Measurements from ENCODE around the gene RPL21. TPM values are rescaled to one million over a fixed set of nuclear protein-coding genes. Genes with fewer than 3 reads are reported as not detected.
A peak's percentile ranks its signal among the peaks of the same experiment; 100 is the strongest.

The RPL21 gene
- total RNA-seq, 2 donors from 2014 or later: 1,509 to 1,701 TPM

DNA sequence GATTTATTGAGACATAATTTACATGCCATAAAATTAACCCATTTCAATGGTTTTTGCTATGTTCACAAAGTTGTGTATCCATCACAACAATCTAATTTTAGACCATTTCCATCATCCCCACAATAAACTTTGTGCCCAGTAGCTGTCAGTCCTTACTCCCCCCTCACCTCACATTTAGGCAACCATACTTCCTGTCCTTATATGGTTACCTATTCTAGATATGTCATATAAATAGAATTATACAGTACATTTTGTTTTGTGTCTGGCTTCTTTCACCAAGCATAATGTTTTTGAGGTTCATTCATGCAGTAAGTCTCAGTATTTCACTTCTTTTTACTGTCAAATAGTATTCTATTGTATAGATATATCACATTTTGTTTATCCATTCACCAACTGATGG lies 23.2 kb upstream of the RPL21 start:
- Mint-ChIP-seq H3K27me3 (ENCODE audit: low read depth) (no peaks in the 10 kb centered on the region), H3K36me3 (ENCODE audit: insufficient read depth in 2 of 2) (peaks cover 9 to 11% of the 10 kb centered on the region in 2 donors), H3K27ac (no peak overlapping the region), H3K4me3 (no peak overlapping the region), H3K4me1 (ENCODE audit: low read depth) (peaks cover 10% of the 10 kb centered on the region), H3K9me3 (peaks cover 0 to 7% of the 10 kb centered on the region in 2 donors)
- ATAC-seq (replicated peaks in 1 of 2) (no peak), DNase-seq (no peak)

DNA sequence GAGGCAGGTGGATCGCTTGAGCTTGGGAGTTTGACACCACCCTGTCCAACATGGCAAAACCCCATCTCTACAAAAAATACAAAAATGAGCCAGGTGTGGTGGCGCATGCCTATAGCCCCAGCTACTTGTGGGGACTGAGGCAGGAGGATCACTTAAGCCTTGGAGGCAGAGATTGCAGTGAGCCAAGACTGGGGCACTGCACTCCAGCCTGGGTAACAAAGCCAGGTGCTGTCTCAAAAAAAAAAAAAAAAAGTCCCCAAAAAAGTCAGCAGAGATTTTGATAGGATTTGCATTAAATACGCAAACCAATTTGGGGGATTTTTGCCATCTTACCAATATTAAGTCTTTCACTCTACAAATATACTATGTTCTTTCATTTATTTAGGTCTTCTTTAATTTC lies 21.7 kb upstream of the RPL21 start:
- H3K36me3 Mint-ChIP-seq (ENCODE audit: insufficient read depth in 2 of 2): peaks cover 11 to 19% of the 10 kb centered on the region in 2 donors
- no peak overlapping the region for H3K4me3 Mint-ChIP-seq

DNA sequence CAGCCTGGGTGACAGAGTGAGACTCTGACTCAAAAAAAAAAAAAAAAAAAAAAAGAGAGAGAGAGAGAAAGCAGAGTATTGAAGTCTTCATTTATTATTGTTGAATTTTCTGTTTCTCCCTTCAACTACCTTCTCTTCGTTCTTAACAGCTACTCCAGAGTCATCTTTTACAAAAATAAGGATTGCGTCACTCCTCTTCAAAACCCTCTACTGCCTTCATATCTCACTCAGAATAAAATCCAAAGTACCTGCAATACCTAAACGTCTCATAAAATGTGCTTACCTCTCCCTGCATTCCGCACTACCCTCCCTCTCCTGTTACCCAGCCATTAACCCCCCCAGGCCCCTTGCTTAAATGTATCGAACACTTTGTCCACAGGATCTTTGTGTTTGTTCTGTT lies 17.4 kb upstream of the RPL21 start:
- Mint-ChIP-seq H3K4me1 (ENCODE audit: low read depth) (peaks cover 4% of the 10 kb centered on the region), H3K4me3 (no peak overlapping the region), H3K36me3 (ENCODE audit: insufficient read depth in 2 of 2) (peaks cover 9 to 19% of the 10 kb centered on the region in 2 donors), H3K27ac (no peak overlapping the region), H3K27me3 (ENCODE audit: low read depth) (no peaks in the 10 kb centered on the region), H3K9me3 (peaks cover 0 to 5% of the 10 kb centered on the region in 2 donors)
- ATAC-seq (replicated peaks in 1 of 2) (no peak), DNase-seq (no peak)

More for the DNA sequence above, 21.7 kb upstream of the RPL21 start:
- Mint-ChIP-seq H3K27ac (no peak overlapping the region), H3K4me1 (ENCODE audit: low read depth) (peaks cover 10% of the 10 kb centered on the region), H3K9me3 (peaks cover 0 to 7% of the 10 kb centered on the region in 2 donors), H3K27me3 (ENCODE audit: low read depth) (no peaks in the 10 kb centered on the region)
- ATAC-seq (replicated peaks in 1 of 2): no peak
- no peak for DNase-seq

DNA sequence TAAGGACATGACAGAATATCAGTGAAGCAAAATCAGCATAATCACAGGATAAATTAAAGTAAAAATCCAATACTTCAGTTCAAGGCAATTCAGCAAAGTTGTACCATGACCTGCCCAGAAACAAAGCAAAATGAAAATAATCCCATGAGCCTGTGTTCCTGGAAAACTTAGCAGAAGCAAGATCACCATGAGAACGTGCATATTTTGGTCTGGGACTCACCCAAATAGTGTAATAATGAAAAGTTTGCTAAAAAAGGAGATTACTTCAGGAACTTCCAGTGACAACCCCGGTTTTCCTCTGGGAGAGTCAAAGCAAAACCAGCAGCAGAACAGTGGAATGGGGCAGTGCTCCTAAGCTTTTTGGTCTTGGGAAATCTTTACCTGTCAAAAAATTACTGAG lies 14.9 kb upstream of the RPL21 start:
- Mint-ChIP-seq H3K27ac (no peak overlapping the region), H3K4me1 (ENCODE audit: low read depth) (peaks cover 4% of the 10 kb centered on the region), H3K36me3 (ENCODE audit: insufficient read depth in 2 of 2) (peaks cover 8 to 19% of the 10 kb centered on the region in 2 donors), H3K9me3 (peaks cover 0 to 4% of the 10 kb centered on the region in 2 donors), H3K27me3 (ENCODE audit: low read depth) (no peaks in the 10 kb centered on the region), H3K4me3 (no peak overlapping the region)
- DNase-seq (no peak), ATAC-seq (replicated peaks in 1 of 2) (no peak)

DNA sequence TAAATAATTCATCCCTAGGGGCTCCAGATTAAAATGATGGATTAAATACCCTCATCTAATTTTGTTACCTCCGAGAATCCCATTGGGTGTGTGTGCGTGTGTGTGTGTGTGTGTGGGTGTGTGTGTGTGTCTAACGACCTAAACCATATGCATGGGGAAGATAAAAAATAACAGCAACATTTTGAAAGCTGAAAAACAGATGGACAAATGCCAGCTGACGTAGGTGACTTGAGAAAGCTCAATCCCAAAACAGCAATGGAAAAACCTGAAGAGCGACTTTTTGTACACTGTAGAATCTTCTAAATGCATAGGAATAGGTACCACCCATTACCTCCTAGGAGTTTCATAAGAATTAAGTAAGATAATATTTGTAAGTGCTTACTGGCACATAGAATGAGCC lies 8.7 kb upstream of the RPL21 start:
- no peak overlapping the region for H3K4me3 Mint-ChIP-seq
- H3K36me3 Mint-ChIP-seq (ENCODE audit: insufficient read depth in 2 of 2): no peaks in the 10 kb centered on the region
- H3K27me3 Mint-ChIP-seq (ENCODE audit: low read depth): no peaks in the 10 kb centered on the region
- no peaks in the 10 kb centered on the region for H3K9me3 Mint-ChIP-seq
- DNase-seq: no peak
- no peak overlapping the region for H3K27ac Mint-ChIP-seq
- no peak for ATAC-seq (replicated peaks in 1 of 2)
- peaks cover 6% of the 10 kb centered on the region for H3K4me1 Mint-ChIP-seq (ENCODE audit: low read depth)

DNA sequence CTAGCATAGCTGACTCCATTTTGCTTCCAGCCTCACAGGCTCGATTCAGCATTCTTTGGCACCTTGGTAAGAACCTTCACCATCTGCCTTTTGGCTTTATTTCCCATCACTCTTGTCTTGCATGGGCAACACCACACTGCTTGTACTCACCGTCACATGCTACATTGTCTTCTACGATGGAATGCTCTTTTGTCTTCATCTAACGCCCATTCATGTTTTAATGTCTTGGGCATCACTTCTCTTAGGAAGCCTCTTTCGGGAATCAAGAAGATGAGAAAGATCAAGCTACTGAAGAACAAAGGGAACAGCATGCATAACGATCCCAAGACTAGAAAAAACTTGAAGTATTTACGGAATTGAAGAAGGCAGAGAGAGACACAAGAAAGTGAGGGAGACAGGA lies 5.7 kb upstream of the RPL21 start:
- no peak overlapping the region for H3K27ac Mint-ChIP-seq
- no peaks in the 10 kb centered on the region for H3K36me3 Mint-ChIP-seq (ENCODE audit: insufficient read depth in 2 of 2)
- H3K4me3 Mint-ChIP-seq: no peak overlapping the region
- no peaks in the 10 kb centered on the region for H3K9me3 Mint-ChIP-seq
- DNase-seq: no peak
- no peak for ATAC-seq (replicated peaks in 1 of 2)
- peaks cover 22% of the 10 kb centered on the region for H3K4me1 Mint-ChIP-seq (ENCODE audit: low read depth)
- no peaks in the 10 kb centered on the region for H3K27me3 Mint-ChIP-seq (ENCODE audit: low read depth)

DNA sequence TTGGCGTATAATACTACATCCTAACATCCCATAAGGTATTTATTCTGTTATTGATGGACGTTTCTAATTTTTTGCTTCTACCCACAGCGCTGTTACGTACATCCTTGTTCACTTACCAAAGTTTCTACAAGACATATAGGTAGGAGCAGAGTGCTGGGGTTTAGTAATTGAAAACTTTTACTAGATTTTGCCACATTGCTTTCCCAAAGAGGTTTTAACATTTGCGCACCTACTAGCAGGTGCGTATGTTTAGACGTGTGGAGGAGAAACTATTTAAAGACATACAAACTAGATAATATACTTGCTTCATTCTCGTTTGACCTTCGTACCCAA lies 559 bp upstream of the RPL21 start:
- peak; percentile 2 to 7 for ATAC-seq (replicated peaks in 1 of 2)
- peaks cover 10 to 33% of the 10 kb centered on the region in 2 donors for H3K36me3 Mint-ChIP-seq (ENCODE audit: insufficient read depth in 2 of 2)

DNA sequence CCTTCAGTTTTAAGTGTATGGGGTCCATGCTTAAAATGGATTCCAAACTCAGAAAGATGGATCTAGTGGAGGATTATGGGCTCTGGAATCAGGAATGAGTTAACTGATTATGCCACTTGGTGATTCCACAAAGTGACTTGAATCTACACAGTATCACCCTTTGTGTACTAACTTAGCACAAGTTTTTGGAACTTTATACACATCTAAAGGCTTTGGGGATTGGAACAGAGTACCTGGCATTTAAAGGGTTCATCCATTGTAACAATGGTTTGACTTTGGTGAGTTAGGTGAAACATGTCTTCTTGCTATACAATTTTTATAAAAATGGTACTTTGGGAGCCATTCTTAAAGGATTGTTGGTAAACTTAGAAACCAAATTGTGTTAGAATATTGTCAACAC lies 1.1 kb downstream of the RPL21 start:
- Mint-ChIP-seq H3K4me1 (ENCODE audit: low read depth) (peaks cover 67% of the 10 kb centered on the region), H3K27ac (peak overlapping the region; percentile 99), H3K27me3 (ENCODE audit: low read depth) (no peaks in the 10 kb centered on the region), H3K4me3 (peak overlapping the region; percentile 97 to 99), H3K36me3 (ENCODE audit: insufficient read depth in 2 of 2) (peaks cover 10 to 37% of the 10 kb centered on the region in 2 donors), H3K9me3 (no peaks in the 10 kb centered on the region)
- ATAC-seq (replicated peaks in 1 of 2): no peak
- no peak for DNase-seq

More for the DNA sequence above, 559 bp upstream of the RPL21 start:
- Mint-ChIP-seq H3K27me3 (ENCODE audit: low read depth) (no peaks in the 10 kb centered on the region), H3K27ac (peak overlapping the region; percentile 99), H3K4me1 (ENCODE audit: low read depth) (peaks cover 57% of the 10 kb centered on the region), H3K9me3 (no peaks in the 10 kb centered on the region), H3K4me3 (peak overlapping the region; percentile 97 to 99)
- no peak for DNase-seq

DNA sequence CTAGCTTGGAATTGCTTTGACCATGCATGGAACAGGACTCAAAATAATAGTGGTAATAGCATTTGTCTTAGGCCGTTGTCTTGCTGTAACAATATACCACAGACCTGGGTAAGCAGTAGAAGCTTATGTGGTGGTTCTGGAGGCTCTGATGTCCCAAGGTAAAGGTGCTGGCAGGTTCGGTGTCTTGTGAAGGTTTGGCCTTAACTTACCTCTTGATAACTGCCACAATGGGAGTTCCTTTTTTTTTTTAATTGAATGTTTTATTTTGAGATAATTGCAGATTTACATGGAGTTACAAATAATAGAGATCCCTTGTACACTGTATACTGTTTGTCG lies 5.8 kb downstream of the RPL21 start:
- no peak for ATAC-seq (replicated peaks in 1 of 2)
- peaks cover 20 to 45% of the 10 kb centered on the region in 2 donors for H3K36me3 Mint-ChIP-seq (ENCODE audit: insufficient read depth in 2 of 2)
- no peak for DNase-seq
- peak overlapping the region in 1 of 2 donors; percentile 57 for H3K4me3 Mint-ChIP-seq
- H3K27me3 Mint-ChIP-seq (ENCODE audit: low read depth): no peaks in the 10 kb centered on the region
- H3K27ac Mint-ChIP-seq: peak overlapping the region; percentile 92
- H3K4me1 Mint-ChIP-seq (ENCODE audit: low read depth): peaks cover 91% of the 10 kb centered on the region
- H3K9me3 Mint-ChIP-seq: no peaks in the 10 kb centered on the region

DNA sequence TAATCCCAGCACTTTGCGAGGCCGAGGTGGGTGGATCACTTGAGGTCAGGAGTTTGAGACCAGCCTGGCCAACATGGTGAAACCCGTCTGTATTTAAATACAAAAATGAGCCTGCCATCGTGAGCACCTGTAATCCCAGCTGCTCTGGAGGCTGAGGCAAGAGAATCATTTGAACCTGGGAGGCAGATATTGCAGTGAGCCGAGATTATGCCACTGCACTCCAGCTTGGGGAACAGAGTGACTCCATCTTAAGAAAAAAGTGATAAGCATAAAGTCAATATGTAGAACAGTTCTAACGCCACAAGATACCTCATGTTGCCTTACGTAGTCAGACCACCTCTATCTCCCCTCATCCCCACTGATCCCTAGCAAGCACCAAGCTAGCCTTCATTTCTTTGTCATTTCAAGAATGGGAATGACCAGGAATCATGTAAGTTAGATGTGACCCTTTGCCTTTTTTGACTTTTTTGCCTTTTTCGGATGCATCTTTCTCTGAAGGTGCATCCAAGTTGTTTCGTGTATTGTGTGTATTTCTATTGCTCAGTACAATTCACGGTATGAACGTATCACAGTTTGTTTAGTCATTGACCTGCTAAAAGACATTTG lies 6.4 kb downstream of the RPL21 start:
- Mint-ChIP-seq H3K9me3 (no peaks in the 10 kb centered on the region), H3K27ac (peak overlapping the region; percentile 92), H3K36me3 (ENCODE audit: insufficient read depth in 2 of 2) (peaks cover 20 to 40% of the 10 kb centered on the region in 2 donors), H3K27me3 (ENCODE audit: low read depth) (no peaks in the 10 kb centered on the region), H3K4me1 (ENCODE audit: low read depth) (peaks cover 86% of the 10 kb centered on the region), H3K4me3 (peak overlapping the region in 1 of 2 donors; percentile 57)
- peak in 1 of 2 donors; percentile 13 for ATAC-seq (replicated peaks in 1 of 2)
- DNase-seq: no peak

DNA sequence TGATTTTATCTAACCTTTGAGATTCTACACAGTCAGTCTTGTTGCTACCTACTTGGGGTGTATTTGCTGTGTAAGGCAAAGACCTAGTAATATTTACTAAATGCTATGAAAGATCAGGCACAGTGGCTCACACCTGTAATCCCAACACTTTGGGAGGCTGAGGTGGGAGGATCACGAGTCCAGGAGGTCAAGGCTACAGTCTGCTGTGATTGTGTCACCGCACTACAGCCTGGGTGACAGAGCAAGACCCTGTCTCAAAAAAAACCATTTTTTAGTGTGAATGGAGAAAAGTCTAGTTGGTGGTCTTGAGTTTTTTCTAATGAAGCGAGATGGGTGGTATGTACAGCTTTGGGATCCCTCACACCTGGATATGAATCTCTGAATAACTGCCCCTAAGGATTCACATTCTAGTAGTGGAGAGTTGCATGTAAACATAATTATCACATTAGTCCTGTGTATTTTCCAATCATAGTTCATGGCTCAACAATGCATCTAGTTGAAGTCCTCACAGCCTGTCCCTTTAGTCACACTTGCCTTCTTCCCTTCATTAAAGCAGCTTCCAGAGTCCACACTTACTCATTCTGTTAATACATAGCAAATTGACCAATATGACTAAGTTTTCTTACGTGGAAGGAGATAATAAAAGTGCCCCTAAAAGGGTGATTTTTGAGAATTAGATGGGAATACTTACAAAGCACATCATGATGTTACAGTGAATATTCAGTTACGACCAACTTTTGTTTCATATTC lies 7.5 kb downstream of the RPL21 start:
- H3K27ac Mint-ChIP-seq: peak overlapping the region; percentile 92
- no peaks in the 10 kb centered on the region for H3K9me3 Mint-ChIP-seq
- H3K36me3 Mint-ChIP-seq (ENCODE audit: insufficient read depth in 2 of 2): peaks cover 16 to 30% of the 10 kb centered on the region in 2 donors
- no peaks in the 10 kb centered on the region for H3K27me3 Mint-ChIP-seq (ENCODE audit: low read depth)
- peak overlapping the region in 1 of 2 donors; percentile 57 for H3K4me3 Mint-ChIP-seq
- DNase-seq: no peak
- peak; percentile 30 to 54 for ATAC-seq (replicated peaks in 1 of 2)
- H3K4me1 Mint-ChIP-seq (ENCODE audit: low read depth): peaks cover 75% of the 10 kb centered on the region

DNA sequence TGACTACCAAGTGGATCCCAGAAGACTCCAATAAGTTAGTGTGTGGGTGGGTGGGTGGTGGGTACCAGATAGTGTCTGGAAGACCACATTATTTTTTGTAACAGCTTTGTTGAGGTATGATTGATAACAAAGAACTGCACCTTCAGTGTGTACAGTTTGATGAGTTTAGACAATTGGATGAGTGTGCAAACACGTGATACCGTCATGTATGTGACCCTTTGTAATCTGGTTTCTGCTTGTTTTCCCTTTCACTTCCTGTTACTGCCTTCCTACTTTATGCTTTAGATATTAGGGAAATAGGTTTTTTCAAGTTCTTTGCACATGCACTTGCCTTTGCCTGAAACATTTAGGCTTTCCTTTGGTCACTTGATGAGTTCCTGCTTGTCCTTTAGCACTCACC lies 8.5 kb downstream of the RPL21 start:
- peak overlapping the region in 1 of 2 donors; percentile 57 for H3K4me3 Mint-ChIP-seq
- ATAC-seq (replicated peaks in 1 of 2) (peak; percentile 20 to 35), DNase-seq (no peak)
- H3K27ac Mint-ChIP-seq: peak overlapping the region; percentile 92
- H3K4me1 Mint-ChIP-seq (ENCODE audit: low read depth): peaks cover 71% of the 10 kb centered on the region
- H3K36me3 Mint-ChIP-seq (ENCODE audit: insufficient read depth in 2 of 2): peaks cover 15 to 23% of the 10 kb centered on the region in 2 donors
- H3K9me3 Mint-ChIP-seq: no peaks in the 10 kb centered on the region
- H3K27me3 Mint-ChIP-seq (ENCODE audit: low read depth): no peaks in the 10 kb centered on the region

DNA sequence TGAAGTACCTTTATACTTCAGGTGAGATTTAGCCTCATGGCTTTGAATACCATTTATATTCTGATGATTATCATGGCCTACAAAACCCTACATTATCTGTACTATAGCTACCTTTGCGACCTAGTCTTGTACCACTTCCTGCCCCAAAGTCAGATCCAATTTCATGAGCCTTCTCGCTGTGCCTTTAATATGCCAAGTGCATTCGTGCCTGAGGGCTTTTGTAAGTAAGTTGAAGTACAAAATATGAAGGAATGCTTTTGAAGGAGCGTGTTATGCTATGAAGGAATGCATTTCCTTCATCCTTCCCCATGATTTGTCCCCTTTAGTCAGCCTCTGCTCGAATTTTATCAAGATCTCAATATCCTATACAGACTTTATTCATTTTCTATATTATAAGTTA lies 10.0 kb downstream of the RPL21 start:
- ATAC-seq (replicated peaks in 1 of 2) (no peak), DNase-seq (no peak)
- no peaks in the 10 kb centered on the region for H3K9me3 Mint-ChIP-seq
- peaks cover 15 to 17% of the 10 kb centered on the region in 2 donors for H3K36me3 Mint-ChIP-seq (ENCODE audit: insufficient read depth in 2 of 2)
- H3K4me3 Mint-ChIP-seq: peak overlapping the region in 1 of 2 donors; percentile 16
- H3K27me3 Mint-ChIP-seq (ENCODE audit: low read depth): no peaks in the 10 kb centered on the region
- H3K27ac Mint-ChIP-seq: peak overlapping the region; percentile 77
- peaks cover 61% of the 10 kb centered on the region for H3K4me1 Mint-ChIP-seq (ENCODE audit: low read depth)
